K562 (cell line): ENCODE measurements around the gene EPHA2. TPM values are rescaled to one million over a fixed set of nuclear protein-coding genes. Genes with fewer than 3 reads are reported as not detected.

Experiments
- BCOR ChIP-seq: fragments of 450-650 bp; IDR thresholded peaks from 2 replicates; pipeline ENCODE4 v1.6.1; 2016
- BRD4 ChIP-seq: fragments of 200-600 bp; sonication (generic); IDR thresholded peaks from 2 replicates; pipeline ENCODE4 v1.6.1; 2017; ENCODE audit warnings: inconsistent platforms
- BRD9 ChIP-seq: fragments of 450-650 bp; IDR thresholded peaks from 2 replicates; pipeline ENCODE4 v1.6.1; 2018; ENCODE audit warnings: low read depth; ENCODE audit not compliant: partially characterized antibody
- ESRRA ChIP-seq: fragments of 450-650 bp; IDR thresholded peaks from 2 replicates; pipeline ENCODE4 v1.6.1; 2014; ENCODE audit warnings: low read depth, mild to moderate bottlenecking, moderate library complexity, borderline replicate concordance
- HDGF ChIP-seq: fragments of 450-650 bp; IDR thresholded peaks from 2 replicates; pipeline ENCODE4 v1.6.1; 2016
- KLF13 ChIP-seq: fragments of 450-650 bp; IDR thresholded peaks from 2 replicates; pipeline ENCODE4 v1.6.1; 2016; ENCODE audit warnings: missing genetic modification characterization, low read depth, mild to moderate bottlenecking, missing compliant biosample characterization, moderate library complexity, borderline replicate concordance
- NCOA1 ChIP-seq: fragments of 450-650 bp; IDR thresholded peaks from 2 replicates; pipeline ENCODE4 v1.6.1; 2016; ENCODE audit warnings: low read depth
- NELFE ChIP-seq: IDR thresholded peaks from 2 replicates; pipeline ENCODE4 v1.6.1; 2011; ENCODE audit warnings: mild to moderate bottlenecking; ENCODE audit not compliant: insufficient read depth, insufficient read length
- PHF20 ChIP-seq: fragments of 450-650 bp; IDR thresholded peaks from 2 replicates; pipeline ENCODE4 v1.6.1; 2018; ENCODE audit not compliant: partially characterized antibody
- RBM25 ChIP-seq: fragments of 200-400 bp; formaldehyde crosslinking; IDR thresholded peaks from 2 replicates; pipeline ENCODE4 v1.6.1; 2018; ENCODE audit warnings: low read length, low read depth, moderate library complexity; ENCODE audit not compliant: severe bottlenecking
- RCOR1 ChIP-seq, 2 experiments: IDR thresholded peaks; 2 replicates each; pipeline ENCODE4 v1.6.1; 2012; ENCODE audit warnings: low read depth in 2 of 2, low read length in 2 of 2, borderline replicate concordance in 1 of 2, improper control_type of control experiment in 1 of 2
- SIN3A ChIP-seq, 2 experiments: fragments of 150-350 bp in 1 of 2; IDR thresholded peaks; 2 replicates each; pipeline ENCODE4 v1.6.1; 2011 to 2016; ENCODE audit warnings: borderline replicate concordance in 2 of 2, low read depth in 2 of 2, low read length in 2 of 2, mild to moderate bottlenecking in 2 of 2, moderate library complexity in 2 of 2; ENCODE audit not compliant: control insufficient read depth in 1 of 2
- SMARCA5 ChIP-seq: fragments of 450-650 bp; IDR thresholded peaks from 2 replicates; pipeline ENCODE4 v1.6.1; 2016
- SPI1 ChIP-seq: IDR thresholded peaks from 2 replicates; pipeline ENCODE4 v1.6.1; 2011; ENCODE audit warnings: low read depth, low read length, control low read depth, borderline replicate concordance
- TBP ChIP-seq: optimal IDR thresholded peaks from 2 replicates; pipeline ENCODE3; 2011; ENCODE audit warnings: low read depth, low read length, improper control_type of control experiment
- TOE1 ChIP-seq, 2 experiments: fragments of 450-650 bp in 1 of 2; sonication (generic) in 1 of 2; formaldehyde crosslinking in 1 of 2; IDR thresholded peaks; 2 replicates each; pipeline versions ENCODE4 v1.7.1 to v1.8.0; 2016 to 2022; ENCODE audit warnings: borderline replicate concordance in 2 of 2, mild to moderate bottlenecking in 2 of 2, antibody characterized with exemption in 1 of 2, inconsistent platforms in 1 of 2, low read depth in 1 of 2, missing genetic modification reagents in 1 of 2, moderate library complexity in 1 of 2
- U2AF1 ChIP-seq: fragments of 200-400 bp; formaldehyde crosslinking; optimal IDR thresholded peaks from 2 replicates; pipeline ENCODE3; 2017; ENCODE audit warnings: mild to moderate bottlenecking, low read depth, low read length, moderate library complexity
- ZFP36 ChIP-seq: fragments of 150-350 bp; IDR thresholded peaks from 2 replicates; pipeline ENCODE4 v1.6.1; 2018; ENCODE audit warnings: low read length, low read depth; ENCODE audit not compliant: partially characterized antibody
- ZNF217 ChIP-seq: sonication (generic); formaldehyde crosslinking; IDR thresholded peaks from 2 replicates; pipeline ENCODE4 v1.8.0; 2022; ENCODE audit warnings: mild to moderate bottlenecking, missing genetic modification reagents
- ZNF583 ChIP-seq: fragments of 250-450 bp; sonication (Bioruptor Pico); IDR thresholded peaks from 2 replicates; pipeline ENCODE4 v1.4.0; 2020
- polyA plus RNA-seq, 8 experiments: library from polyadenylated mRNA; depleted of rRNA in 4 of 8; stranded (reverse) in 5 of 8; unstranded in 3 of 8; fragments of >200 nt; fragmentation: Nextera tagmentation in 2 of 8; fragmentation: Illumina TruSeq in 1 of 8; extraction: Ambion mirVana in 2 of 8; extraction: Trizol in 1 of 8; gene quantifications; 2 replicates each; pipeline versions ENCODE4 v1.2.1 to v1.2.3, GENCODE V29; 2011 to 2014; ENCODE audit warnings: inconsistent platforms in 1 of 8, missing spikeins in 1 of 8
- total RNA-seq, 7 experiments: library from RNA; depleted of rRNA in 6 of 7; stranded (reverse); fragments of >200 nt in 6 of 7; fragmentation: Illumina TruSeq in 2 of 7; extraction: Trizol in 2 of 7; gene quantifications; 2 replicates each; pipeline versions ENCODE4 v1.2.1 to v1.2.3, GENCODE V29; 2011 to 2021; ENCODE audit warnings: low replicate concordance in 1 of 7
- TF ChIP-seq, protein P1 (sequence below): fragments of 450-650 bp; IDR thresholded peaks from 2 replicates; pipeline ENCODE4 v1.6.1; 2016; ENCODE audit warnings: borderline replicate concordance
- TF ChIP-seq, protein P2 (sequence below), 2 experiments: fragments of 450-650 bp; IDR thresholded peaks; 2 replicates each; pipeline ENCODE4 v1.6.1; 2016
- TF ChIP-seq, protein P3 (sequence below), 2 experiments: fragments of 250-450 bp in 1 of 2; fragments of 450-650 bp in 1 of 2; sonication (Bioruptor Pico) in 1 of 2; IDR thresholded peaks; 2 replicates each; pipeline versions ENCODE4 v1.6.1 to v1.8.0; 2016 to 2021; ENCODE audit warnings: mild to moderate bottlenecking in 2 of 2, moderate library complexity in 2 of 2, missing compliant biosample characterization in 1 of 2, missing genetic modification characterization in 1 of 2

Gene EPHA2
- total and polyA plus RNA-seq, 9 of the 15 experiments (the other 6 are each of a cell fraction or from before 2014, with no cell fraction given), result 0.04 to 0.40 (median 0.07) TPM; not detected in 4

GRCh38 chr1:16144325-16145029 lies 11.4 kb downstream of the EPHA2 start (continued):
- TF ChIP-seq, protein P1, sequence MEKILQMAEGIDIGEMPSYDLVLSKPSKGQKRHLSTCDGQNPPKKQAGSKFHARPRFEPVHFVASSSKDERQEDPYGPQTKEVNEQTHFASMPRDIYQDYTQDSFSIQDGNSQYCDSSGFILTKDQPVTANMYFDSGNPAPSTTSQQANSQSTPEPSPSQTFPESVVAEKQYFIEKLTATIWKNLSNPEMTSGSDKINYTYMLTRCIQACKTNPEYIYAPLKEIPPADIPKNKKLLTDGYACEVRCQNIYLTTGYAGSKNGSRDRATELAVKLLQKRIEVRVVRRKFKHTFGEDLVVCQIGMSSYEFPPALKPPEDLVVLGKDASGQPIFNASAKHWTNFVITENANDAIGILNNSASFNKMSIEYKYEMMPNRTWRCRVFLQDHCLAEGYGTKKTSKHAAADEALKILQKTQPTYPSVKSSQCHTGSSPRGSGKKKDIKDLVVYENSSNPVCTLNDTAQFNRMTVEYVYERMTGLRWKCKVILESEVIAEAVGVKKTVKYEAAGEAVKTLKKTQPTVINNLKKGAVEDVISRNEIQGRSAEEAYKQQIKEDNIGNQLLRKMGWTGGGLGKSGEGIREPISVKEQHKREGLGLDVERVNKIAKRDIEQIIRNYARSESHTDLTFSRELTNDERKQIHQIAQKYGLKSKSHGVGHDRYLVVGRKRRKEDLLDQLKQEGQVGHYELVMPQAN, result peak; percentile 49; the same call in 1 of the 2 replicates
- TF ChIP-seq RCOR1 (IDR thresholded peaks at IDR 0.05; ENCODE audit: borderline replicate concordance in 1 of 2, low read depth in 2 of 2, low read length in 2 of 2), result peak; percentile 63 to 98; a peak in 3 of 4 replicates
- peak; percentile 100 for TF ChIP-seq BCOR
- peak; percentile 43; the same call in 1 of the 2 replicates for TF ChIP-seq ESRRA
- TF ChIP-seq ZFP36, result peak; percentile 22
- TF ChIP-seq RBM25, result peak; percentile 99
- TF ChIP-seq NELFE, result no peak
- TF ChIP-seq, protein P2, sequence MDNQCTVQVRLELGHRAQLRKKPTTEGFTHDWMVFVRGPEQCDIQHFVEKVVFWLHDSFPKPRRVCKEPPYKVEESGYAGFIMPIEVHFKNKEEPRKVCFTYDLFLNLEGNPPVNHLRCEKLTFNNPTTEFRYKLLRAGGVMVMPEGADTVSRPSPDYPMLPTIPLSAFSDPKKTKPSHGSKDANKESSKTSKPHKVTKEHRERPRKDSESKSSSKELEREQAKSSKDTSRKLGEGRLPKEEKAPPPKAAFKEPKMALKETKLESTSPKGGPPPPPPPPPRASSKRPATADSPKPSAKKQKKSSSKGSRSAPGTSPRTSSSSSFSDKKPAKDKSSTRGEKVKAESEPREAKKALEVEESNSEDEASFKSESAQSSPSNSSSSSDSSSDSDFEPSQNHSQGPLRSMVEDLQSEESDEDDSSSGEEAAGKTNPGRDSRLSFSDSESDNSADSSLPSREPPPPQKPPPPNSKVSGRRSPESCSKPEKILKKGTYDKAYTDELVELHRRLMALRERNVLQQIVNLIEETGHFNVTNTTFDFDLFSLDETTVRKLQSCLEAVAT (IDR thresholded peaks at IDR 0.05), result no peak
- TF ChIP-seq, protein P3, sequence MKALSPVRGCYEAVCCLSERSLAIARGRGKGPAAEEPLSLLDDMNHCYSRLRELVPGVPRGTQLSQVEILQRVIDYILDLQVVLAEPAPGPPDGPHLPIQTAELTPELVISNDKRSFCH (CRISPR knock-in tag; IDR thresholded peaks at IDR 0.05), result no peak
- TF ChIP-seq, protein P3 (tag; IDR thresholded peaks at IDR 0.05), result 0 out of 2 replicates have a peak, but pooled peaks have one; percentile 19
- TF ChIP-seq KLF13 (tag), result 0 out of 2 replicates have a peak, but pooled peaks have one; percentile 18
- no peak for TF ChIP-seq BRD4
- no peak for TF ChIP-seq U2AF1
- no peak for TF ChIP-seq ZNF217
- peak; percentile 50 for TF ChIP-seq BRD9
- 0 out of 2 replicates have a peak, but pooled peaks have one; percentile 35 for TF ChIP-seq NCOA1
- TF ChIP-seq SMARCA5, result peak; percentile 100
- TF ChIP-seq SIN3A (IDR thresholded peaks at IDR 0.05; ENCODE audit: borderline replicate concordance in 2 of 2, control insufficient read depth in 1 of 2, low read depth in 2 of 2, low read length in 2 of 2), result peak in 1 of 2 experiments; percentile 28; a peak in 1 of 4 replicates
- no peak for TF ChIP-seq TBP
- peak; percentile 87 for TF ChIP-seq HDGF
- no peak for TF ChIP-seq ZNF583 (CRISPR knock-in tag)
- TF ChIP-seq TOE1 (IDR thresholded peaks at IDR 0.05; ENCODE audit: borderline replicate concordance), result no peak
- no peak for TF ChIP-seq TOE1 (CRISPR knock-in tag; IDR thresholded peaks at IDR 0.05; ENCODE audit: borderline replicate concordance, low read depth)
- TF ChIP-seq SPI1, result no peak; the same call in 1 of the 2 replicates
- TF ChIP-seq PHF20, result peak; percentile 86
